GM12878 (cell line): ENCODE measurements around the gene WIPF1. TPM values are rescaled to one million over a fixed set of nuclear protein-coding genes. Genes with fewer than 3 reads are reported as not detected.

ENCODE experiments used
- ATAC-seq: fragments of 200-7000 bp; cut with Tn5 transposase; 3 replicates; pipeline ENCODE4 v1.9.1; 2020; ENCODE audit warnings: mild to moderate bottlenecking, moderate library complexity
- BruUV-seq: library from RNA; stranded (reverse); fragments of 400-500 nt; replicated peaks from 2 replicates; lab custom pipeline; 2021; lab: Mats Ljungman, UMichigan
- CTCF ChIA-PET: fragments of 300-600 bp; sonication (Branson Sonifier 250); formaldehyde crosslinking; extraction: SDS; loops from one replicate; lab custom pipeline; 2021; ENCODE audit warnings: inconsistent platforms; lab: Yijun Ruan, JAX
- POLR2A ChIA-PET: fragments of 350-600 bp; formaldehyde crosslinking; extraction: SDS; loops from one replicate; lab custom pipeline; 2021; ENCODE audit warnings: inconsistent platforms; lab: Charles Lee
- RAD21 ChIA-PET: fragments of 300-600 bp; sonication (Branson Sonifier 250); formaldehyde crosslinking; loops from one replicate; lab custom pipeline; 2023; ENCODE audit warnings: antibody characterized with exemption; ENCODE audit not compliant: unreplicated experiment; lab: Charles Lee
- SMC1A ChIA-PET: fragments of 300-600 bp; sonication (Branson Sonifier 250); formaldehyde crosslinking; loops from one replicate; lab custom pipeline; 2023; ENCODE audit not compliant: unreplicated experiment, uncharacterized antibody; lab: Charles Lee
- DNase-seq: peaks from one replicate; pipeline ENCODE4 v3.0.0-alpha.2; 2011; ENCODE audit warnings: low read depth, low spot score
- FAIRE-seq: peaks from 3 replicates; lab custom pipeline; 2011; peaks lifted over from hg19 to GRCh38; lab: Jason Lieb, UNC
- H2AFZ ChIP-seq: 2 replicates; pipeline ENCODE4 v1.6.0; 2011; ENCODE audit warnings: low read depth, low read length, control low read depth; ENCODE audit not compliant: control insufficient read depth
- H3K27ac ChIP-seq: 2 replicates; pipeline ENCODE4 v1.5.1; 2011; ENCODE audit warnings: control low read depth; ENCODE audit not compliant: control insufficient read depth, insufficient read depth
- H3K27me3 ChIP-seq, 2 experiments: replicated peaks in 1 of 2; 2 replicates each; pipeline versions ENCODE4 v1.6.0 to v1.6.1; 2011; ENCODE audit warnings: low read length in 1 of 2; ENCODE audit not compliant: control insufficient read depth in 2 of 2, insufficient read depth in 2 of 2
- H3K36me3 ChIP-seq, 2 experiments: 2 replicates each; pipeline ENCODE4 v1.5.1; 2011; ENCODE audit warnings: low read length in 1 of 2; ENCODE audit not compliant: control insufficient read depth in 2 of 2, insufficient read depth in 2 of 2
- H3K4me1 ChIP-seq: 2 replicates; pipeline ENCODE4 v1.6.1; 2011; ENCODE audit warnings: mild to moderate bottlenecking, low read length, moderate library complexity, mixed read lengths; ENCODE audit not compliant: control insufficient read depth, insufficient read depth
- H3K4me2 ChIP-seq: 2 replicates; pipeline ENCODE4 v1.6.0; 2011; ENCODE audit warnings: control low read depth; ENCODE audit not compliant: control insufficient read depth, insufficient read depth
- H3K4me3 ChIP-seq: fragments of 200-600 bp; sonication (generic); 2 replicates; pipeline ENCODE4 v1.5.1; 2016
- H3K79me2 ChIP-seq: 2 replicates; pipeline ENCODE4 v1.6.0; 2011; ENCODE audit warnings: low read length; ENCODE audit not compliant: control insufficient read depth, insufficient read depth
- H3K9ac ChIP-seq: 2 replicates; pipeline ENCODE4 v1.8.0; 2011; ENCODE audit warnings: low read length, control low read depth, mixed read lengths; ENCODE audit not compliant: control insufficient read depth, insufficient read depth
- H3K9me3 ChIP-seq: replicated peaks from 3 replicates; pipeline ENCODE4 v1.5.1; 2011; ENCODE audit warnings: mild to moderate bottlenecking, low read length; ENCODE audit not compliant: control insufficient read depth, insufficient read depth
- H4K20me1 ChIP-seq: 2 replicates; pipeline ENCODE4 v1.6.0; 2011; ENCODE audit not compliant: control insufficient read depth, insufficient read depth
- ATF7 ChIP-seq: fragments of 450-650 bp; IDR thresholded peaks from 2 replicates; pipeline ENCODE4 v1.6.1; 2016; ENCODE audit warnings: low read depth, mild to moderate bottlenecking
- BACH1 ChIP-seq: fragments of 450-650 bp; IDR thresholded peaks from 2 replicates; pipeline ENCODE4 v1.6.1; 2017; ENCODE audit warnings: mild to moderate bottlenecking, borderline replicate concordance
- CREB1 ChIP-seq: IDR thresholded peaks from 2 replicates; pipeline ENCODE4 v1.6.1; 2012; ENCODE audit warnings: low read depth, mild to moderate bottlenecking, inconsistent platforms
- EGR1 ChIP-seq, 2 experiments: IDR thresholded peaks; 1 replicate in 1 of 2; 2 replicates in 1 of 2; pipeline ENCODE4 v1.6.1; 2011 to 2012; ENCODE audit warnings: low read depth in 2 of 2, low read length in 2 of 2, borderline replicate concordance in 1 of 2, mild to moderate bottlenecking in 1 of 2, moderate library complexity in 1 of 2
- HCFC1 ChIP-seq: fragments of 150-350 bp; IDR thresholded peaks from 2 replicates; pipeline ENCODE4 v1.6.1; 2014; ENCODE audit warnings: low read length
- IKZF2 ChIP-seq, 2 experiments: fragments of 450-650 bp; IDR thresholded peaks; 2 replicates each; pipeline ENCODE4 v1.6.1; 2017; ENCODE audit warnings: mild to moderate bottlenecking in 2 of 2, moderate library complexity in 2 of 2
- NFXL1 ChIP-seq: fragments of 450-650 bp; IDR thresholded peaks from 2 replicates; pipeline ENCODE4 v1.6.1; 2017; ENCODE audit warnings: antibody characterized with exemption, mild to moderate bottlenecking, borderline replicate concordance
- PAX8 ChIP-seq: fragments of 450-650 bp; IDR thresholded peaks from 2 replicates; pipeline ENCODE4 v1.6.1; 2017; ENCODE audit warnings: mild to moderate bottlenecking, moderate library complexity
- PML ChIP-seq: IDR thresholded peaks from 2 replicates; pipeline ENCODE4 v1.6.1; 2012; ENCODE audit warnings: low read length, inconsistent platforms
- RAD51 ChIP-seq: fragments of 450-650 bp; IDR thresholded peaks from 2 replicates; pipeline ENCODE4 v1.6.1; 2016; ENCODE audit warnings: moderate library complexity, mild to moderate bottlenecking, inconsistent platforms
- RB1 ChIP-seq: fragments of 450-650 bp; formaldehyde crosslinking; IDR thresholded peaks from 2 replicates; pipeline ENCODE4 v1.6.1; 2017; ENCODE audit warnings: mild to moderate bottlenecking, borderline replicate concordance
- RFX5 ChIP-seq: IDR thresholded peaks from 2 replicates; pipeline ENCODE4 v1.6.1; 2011; ENCODE audit warnings: low read depth, low read length, improper control_type of control experiment
- SRF ChIP-seq, 2 experiments: IDR thresholded peaks; 2 replicates each; pipeline ENCODE4 v1.6.1; 2011; ENCODE audit warnings: low read depth in 2 of 2, low read length in 2 of 2, mild to moderate bottlenecking in 1 of 2, moderate library complexity in 1 of 2
- YY1 ChIP-seq: IDR thresholded peaks from 2 replicates; pipeline ENCODE4 v1.6.1; 2011; ENCODE audit warnings: low read depth, mild to moderate bottlenecking, low read length
- ZNF217 ChIP-seq: fragments of 450-650 bp; IDR thresholded peaks from 2 replicates; pipeline ENCODE4 v1.6.1; 2017; ENCODE audit warnings: antibody characterized with exemption, mild to moderate bottlenecking
- ZZZ3 ChIP-seq: IDR thresholded peaks from 2 replicates; pipeline ENCODE4 v1.6.1; 2011; ENCODE audit warnings: low read depth; ENCODE audit not compliant: control insufficient read depth, insufficient read length
- WGBS: methylation state at CpG from one replicate; pipeline ENCODE4 v1.1.6; 2016; ENCODE audit warnings: low lambda C conversion rate; ENCODE audit not compliant: insufficient replicate concordance, insufficient coverage; ENCODE audit errors: missing lambda C conversion rate; 5-methylcytosine and 5-hydroxymethylcytosine counted together
- in situ Hi-C: fragments of 300-500 bp; cut with MboI; formaldehyde crosslinking; loops from 9 replicates; pipeline ENCODE4 v1.14.3; 2018; ENCODE audit warnings: mixed read lengths
- intact Hi-C: fragments of 100-400 bp; cut with micrococcal nuclease; formaldehyde crosslinking; loops from one replicate; pipeline ENCODE4 v1.14.2; 2022; ENCODE audit not compliant: unreplicated experiment
- polyA plus RNA-seq, 11 experiments: library from polyadenylated mRNA; depleted of rRNA in 4 of 11; unstranded in 6 of 11; stranded (reverse) in 5 of 11; fragments of >200 nt; fragmentation: Nextera tagmentation in 4 of 11; fragmentation: Illumina TruSeq in 1 of 11; extraction: Ambion mirVana in 4 of 11; extraction: Trizol in 1 of 11; gene quantifications; 1 replicate in 1 of 11; 2 replicates in 10 of 11; pipeline versions ENCODE4 v1.2.1 to v1.2.3, GENCODE V29; 2011 to 2016; ENCODE audit warnings: inconsistent platforms in 2 of 11, missing spikeins in 2 of 11, low read depth in 1 of 11
- total RNA-seq, 4 experiments: library from RNA; depleted of rRNA in 3 of 4; stranded (reverse); fragments of >200 nt in 3 of 4; fragmentation: Illumina TruSeq in 1 of 4; extraction: Trizol in 1 of 4; gene quantifications; 2 replicates each; pipeline versions ENCODE4 v1.2.1 to v1.2.3, GENCODE V29; 2013 to 2021
- TF ChIP-seq, protein P1 (sequence below): fragments of 450-650 bp; IDR thresholded peaks from 2 replicates; pipeline ENCODE4 v1.6.1; 2017; ENCODE audit warnings: low read depth, mild to moderate bottlenecking, moderate library complexity
- TF ChIP-seq, protein P2 (sequence below): IDR thresholded peaks from 2 replicates; pipeline ENCODE4 v1.6.1; 2012; ENCODE audit warnings: low read depth, low read length, improper control_type of control experiment
- TF ChIP-seq, protein P3 (sequence below): fragments of 450-650 bp; IDR thresholded peaks from 2 replicates; pipeline ENCODE4 v1.6.1; 2017; ENCODE audit warnings: mild to moderate bottlenecking, moderate library complexity

WIPF1 gene
- total and polyA plus RNA-seq, 10 of the 15 experiments (the other 5 are each of a cell fraction or from before 2014, with no cell fraction given): 23.1 to 188 (median 68.9) TPM

DNA sequence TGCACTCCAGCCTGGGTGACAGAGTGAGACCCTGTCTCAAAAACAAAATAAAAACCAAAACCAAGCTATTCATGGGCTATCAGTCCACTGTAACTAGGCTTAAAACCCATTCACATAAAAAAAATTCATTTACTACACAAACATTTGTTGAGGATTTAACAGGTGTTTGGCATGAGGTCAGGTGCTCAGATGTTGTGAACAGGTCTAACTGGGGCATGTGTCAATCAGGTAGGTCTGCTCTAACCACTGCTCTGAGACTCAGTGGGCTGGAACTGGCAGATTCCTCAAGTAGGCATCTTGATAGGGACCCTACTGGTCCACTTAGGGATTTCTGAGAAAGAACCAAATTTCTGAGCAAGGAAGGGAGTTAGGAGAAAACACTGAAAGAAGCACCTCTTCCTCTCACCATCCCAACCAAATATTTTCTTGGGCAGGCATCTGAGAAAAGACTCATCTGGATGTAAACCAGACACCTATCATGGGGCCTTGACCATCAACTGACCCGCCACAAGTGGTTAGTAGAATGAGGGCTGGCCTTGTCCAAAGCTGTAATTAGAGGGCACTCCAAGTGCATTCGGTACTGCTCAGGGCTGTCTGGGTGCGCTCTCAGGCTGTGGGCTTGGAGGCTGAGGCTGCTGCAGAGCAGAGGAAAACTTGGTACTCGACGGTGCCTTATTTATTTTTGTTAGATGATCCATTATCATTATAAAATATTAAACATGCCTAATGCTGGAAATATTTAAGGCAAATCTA is 33.9 kb downstream of the WIPF1 start:
- BruUV-seq: no TSS peak

More for the DNA sequence above, 33.9 kb downstream of the WIPF1 start:
- Histone ChIP-seq H3K4me2 (no peak overlapping the region), H4K20me1 (no peaks in the 10 kb centered on the region), H3K79me2 (no peaks in the 10 kb centered on the region), H3K9me3 (no peaks in the 10 kb centered on the region), H3K27me3 (no peaks in the 10 kb centered on the region), H3K27ac (no peak overlapping the region), H3K9ac (no peak overlapping the region), H3K4me3 (no peak overlapping the region)
- WGBS: 99% methylated on average over 5 of the region's 5 CpGs
- in situ Hi-C loops: no loop called here
- ChIA-PET POLR2A (no interaction called here), SMC1A (interaction anchor here (1.6 to 2.0 kb wide), 2 partner anchors 35 to 102 kb away, joined by 4 to 6 read pairs; no protein-coding TSS in a partner anchor), RAD21 (no interaction called here)
- FAIRE-seq: no peak
- intact Hi-C loops: no loop called here
- no peak for TF ChIP-seq PML
- no peak for TF ChIP-seq RFX5
- TF ChIP-seq, protein P1, sequence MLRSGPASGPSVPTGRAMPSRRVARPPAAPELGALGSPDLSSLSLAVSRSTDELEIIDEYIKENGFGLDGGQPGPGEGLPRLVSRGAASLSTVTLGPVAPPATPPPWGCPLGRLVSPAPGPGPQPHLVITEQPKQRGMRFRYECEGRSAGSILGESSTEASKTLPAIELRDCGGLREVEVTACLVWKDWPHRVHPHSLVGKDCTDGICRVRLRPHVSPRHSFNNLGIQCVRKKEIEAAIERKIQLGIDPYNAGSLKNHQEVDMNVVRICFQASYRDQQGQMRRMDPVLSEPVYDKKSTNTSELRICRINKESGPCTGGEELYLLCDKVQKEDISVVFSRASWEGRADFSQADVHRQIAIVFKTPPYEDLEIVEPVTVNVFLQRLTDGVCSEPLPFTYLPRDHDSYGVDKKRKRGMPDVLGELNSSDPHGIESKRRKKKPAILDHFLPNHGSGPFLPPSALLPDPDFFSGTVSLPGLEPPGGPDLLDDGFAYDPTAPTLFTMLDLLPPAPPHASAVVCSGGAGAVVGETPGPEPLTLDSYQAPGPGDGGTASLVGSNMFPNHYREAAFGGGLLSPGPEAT: no peak
- no peak for TF ChIP-seq SRF (IDR thresholded peaks at IDR 0.05; ENCODE audit: low read depth in 2 of 2, low read length in 2 of 2)
- no peak for TF ChIP-seq ATF7
- no peak for TF ChIP-seq RAD51
- TF ChIP-seq HCFC1: no peak
- TF ChIP-seq BACH1: no peak
- TF ChIP-seq, protein P2, sequence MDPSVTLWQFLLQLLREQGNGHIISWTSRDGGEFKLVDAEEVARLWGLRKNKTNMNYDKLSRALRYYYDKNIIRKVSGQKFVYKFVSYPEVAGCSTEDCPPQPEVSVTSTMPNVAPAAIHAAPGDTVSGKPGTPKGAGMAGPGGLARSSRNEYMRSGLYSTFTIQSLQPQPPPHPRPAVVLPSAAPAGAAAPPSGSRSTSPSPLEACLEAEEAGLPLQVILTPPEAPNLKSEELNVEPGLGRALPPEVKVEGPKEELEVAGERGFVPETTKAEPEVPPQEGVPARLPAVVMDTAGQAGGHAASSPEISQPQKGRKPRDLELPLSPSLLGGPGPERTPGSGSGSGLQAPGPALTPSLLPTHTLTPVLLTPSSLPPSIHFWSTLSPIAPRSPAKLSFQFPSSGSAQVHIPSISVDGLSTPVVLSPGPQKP: no peak
- TF ChIP-seq NFXL1: no peak
- TF ChIP-seq CREB1: no peak
- TF ChIP-seq, protein P3, sequence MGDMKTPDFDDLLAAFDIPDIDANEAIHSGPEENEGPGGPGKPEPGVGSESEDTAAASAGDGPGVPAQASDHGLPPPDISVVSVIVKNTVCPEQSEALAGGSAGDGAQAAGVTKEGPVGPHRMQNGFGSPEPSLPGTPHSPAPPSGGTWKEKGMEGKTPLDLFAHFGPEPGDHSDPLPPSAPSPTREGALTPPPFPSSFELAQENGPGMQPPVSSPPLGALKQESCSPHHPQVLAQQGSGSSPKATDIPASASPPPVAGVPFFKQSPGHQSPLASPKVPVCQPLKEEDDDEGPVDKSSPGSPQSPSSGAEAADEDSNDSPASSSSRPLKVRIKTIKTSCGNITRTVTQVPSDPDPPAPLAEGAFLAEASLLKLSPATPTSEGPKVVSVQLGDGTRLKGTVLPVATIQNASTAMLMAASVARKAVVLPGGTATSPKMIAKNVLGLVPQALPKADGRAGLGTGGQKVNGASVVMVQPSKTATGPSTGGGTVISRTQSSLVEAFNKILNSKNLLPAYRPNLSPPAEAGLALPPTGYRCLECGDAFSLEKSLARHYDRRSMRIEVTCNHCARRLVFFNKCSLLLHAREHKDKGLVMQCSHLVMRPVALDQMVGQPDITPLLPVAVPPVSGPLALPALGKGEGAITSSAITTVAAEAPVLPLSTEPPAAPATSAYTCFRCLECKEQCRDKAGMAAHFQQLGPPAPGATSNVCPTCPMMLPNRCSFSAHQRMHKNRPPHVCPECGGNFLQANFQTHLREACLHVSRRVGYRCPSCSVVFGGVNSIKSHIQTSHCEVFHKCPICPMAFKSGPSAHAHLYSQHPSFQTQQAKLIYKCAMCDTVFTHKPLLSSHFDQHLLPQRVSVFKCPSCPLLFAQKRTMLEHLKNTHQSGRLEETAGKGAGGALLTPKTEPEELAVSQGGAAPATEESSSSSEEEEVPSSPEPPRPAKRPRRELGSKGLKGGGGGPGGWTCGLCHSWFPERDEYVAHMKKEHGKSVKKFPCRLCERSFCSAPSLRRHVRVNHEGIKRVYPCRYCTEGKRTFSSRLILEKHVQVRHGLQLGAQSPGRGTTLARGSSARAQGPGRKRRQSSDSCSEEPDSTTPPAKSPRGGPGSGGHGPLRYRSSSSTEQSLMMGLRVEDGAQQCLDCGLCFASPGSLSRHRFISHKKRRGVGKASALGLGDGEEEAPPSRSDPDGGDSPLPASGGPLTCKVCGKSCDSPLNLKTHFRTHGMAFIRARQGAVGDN: no peak
- no peak for TF ChIP-seq YY1
- TF ChIP-seq PAX8: no peak
- TF ChIP-seq ZZZ3: no peak
- no peak for TF ChIP-seq EGR1 (IDR thresholded peaks at IDR 0.05; ENCODE audit: borderline replicate concordance in 1 of 2, low read depth in 2 of 2, low read length in 2 of 2)
- no peak for TF ChIP-seq ZNF217
- TF ChIP-seq IKZF2 (IDR thresholded peaks at IDR 0.05): no peak
- no peak for TF ChIP-seq RB1
- TF ChIP-seq, all 136 proteins: peak for 0
- Histone ChIP-seq H2AFZ (no peak overlapping the region), H3K4me1 (no peaks in the 10 kb centered on the region), H3K36me3 (peaks cover 19 to 20% of the 10 kb centered on the region in 2 experiments)
- ATAC-seq (no peak), DNase-seq (no peak)
- CTCF ChIA-PET: no interaction called here
